HCT116 (cell line): Measurements from ENCODE around the gene SUGCT. TPM values are rescaled to one million over a fixed set of nuclear protein-coding genes. Genes with fewer than 3 reads are reported as not detected.

Experiments used
- ATAC-seq: fragments of 200-7000 bp; cut with Tn5 transposase; 2 replicates; pipeline ENCODE4 v1.9.1; 2020; ENCODE audit warnings: mild to moderate bottlenecking, moderate library complexity
- BruUV-seq: library from RNA; stranded (reverse); fragments of 400-500 nt; replicated peaks from 2 replicates; lab custom pipeline; 2021; lab: Mats Ljungman, UMichigan
- CTCF ChIA-PET: fragments of 300-600 bp; sonication (Branson Sonifier 250); formaldehyde crosslinking; loops from one replicate; lab custom pipeline; 2021; ENCODE audit warnings: antibody characterized with exemption; lab: Charles Lee
- POLR2A ChIA-PET: fragments of 300-600, 350-600 bp; sonication (Branson Sonifier 250); formaldehyde crosslinking; loops from one replicate; lab custom pipeline; 2021; ENCODE audit warnings: antibody characterized with exemption; lab: Charles Lee
- RAD21 ChIA-PET, 2 experiments: fragments of 300-600 bp; sonication (Branson Sonifier 250); formaldehyde crosslinking; loops; one replicate each; lab custom pipeline; 2023; ENCODE audit warnings: low total read pairs in 2 of 2; ENCODE audit not compliant: uncharacterized antibody in 2 of 2, unreplicated experiment in 2 of 2, low non-redundant PET in 1 of 2; lab: Charles Lee
- DNase-seq: peaks from one replicate; pipeline ENCODE4 v3.0.0-alpha.2; 2010; ENCODE audit warnings: low read depth, low spot score
- H2AFZ ChIP-seq: fragments of 200-600 bp; shearing (Covaris generic), sonication (generic); 2 replicates; pipeline ENCODE4 v1.6.1; 2017; ENCODE audit warnings: low read depth, mixed run types, mixed read lengths, antibody characterized with exemption, low read length; ENCODE audit not compliant: poor library complexity, severe bottlenecking
- H3K27ac ChIP-seq: 2 replicates; pipeline ENCODE4 v1.5.1; 2012; ENCODE audit warnings: low read depth, low read length
- H3K27me3 ChIP-seq: fragments of 200-600 bp; sonication (generic); 2 replicates; pipeline ENCODE4 v1.6.1; 2016; ENCODE audit warnings: mixed run types, low read length, mixed read lengths; ENCODE audit not compliant: insufficient read depth
- H3K36me3 ChIP-seq, 2 experiments: fragments of 200-500 bp in 1 of 2; fragments of 200-600 bp in 1 of 2; sonication (Bioruptor generic) in 1 of 2; sonication (generic) in 1 of 2; 2 replicates each; pipeline versions ENCODE4 v1.5.1 to v1.6.1; 2014 to 2016; ENCODE audit warnings: low read length in 2 of 2, inconsistent platforms in 1 of 2, mixed read lengths in 1 of 2, mixed run types in 1 of 2; ENCODE audit not compliant: insufficient read depth in 2 of 2, control insufficient read depth in 1 of 2
- H3K4me1 ChIP-seq, 2 experiments: fragments of 200-600 bp in 1 of 2; sonication (generic) in 1 of 2; 2 replicates each; pipeline versions ENCODE4 v1.5.1 to v1.6.1; 2012 to 2017; ENCODE audit warnings: low read length in 2 of 2, inconsistent platforms in 1 of 2, mild to moderate bottlenecking in 1 of 2, mixed read lengths in 1 of 2, mixed run types in 1 of 2, moderate library complexity in 1 of 2; ENCODE audit not compliant: insufficient read depth in 2 of 2, control insufficient read depth in 1 of 2
- H3K4me2 ChIP-seq: fragments of 200-600 bp; sonication (generic); 2 replicates; pipeline ENCODE4 v1.6.1; 2017; ENCODE audit warnings: mixed run types, low read length, mixed read lengths
- H3K4me3 ChIP-seq, 2 experiments: fragments of 200-600 bp in 1 of 2; sonication (generic) in 1 of 2; replicated peaks in 1 of 2; 2 replicates each; pipeline ENCODE4 v1.5.1; 2011 to 2016; ENCODE audit warnings: low read length in 2 of 2, control low read depth in 1 of 2, low read depth in 1 of 2, mild to moderate bottlenecking in 1 of 2, mixed read lengths in 1 of 2, mixed run types in 1 of 2
- H3K79me2 ChIP-seq: fragments of 200-600 bp; sonication (generic); 2 replicates; pipeline ENCODE4 v1.6.1; 2017; ENCODE audit warnings: mild to moderate bottlenecking, mixed run types, low read length, moderate library complexity, mixed read lengths; ENCODE audit not compliant: insufficient read depth
- H3K9ac ChIP-seq: fragments of 200-600 bp; sonication (generic); 2 replicates; pipeline ENCODE4 v1.6.1; 2016; ENCODE audit warnings: low read length, mixed read lengths
- H3K9me2 ChIP-seq: fragments of 200-600 bp; sonication (generic), shearing (Covaris generic); 2 replicates; pipeline ENCODE4 v1.6.1; 2017; ENCODE audit warnings: mixed run types, mild to moderate bottlenecking, moderate library complexity; ENCODE audit not compliant: insufficient read depth
- H3K9me3 ChIP-seq, 2 experiments: fragments of 200-500 bp in 1 of 2; fragments of 200-600 bp in 1 of 2; sonication (Bioruptor generic) in 1 of 2; sonication (generic) in 1 of 2; 2 replicates each; pipeline ENCODE4 v1.6.1; 2014 to 2017; ENCODE audit warnings: low read length in 2 of 2, mixed read lengths in 2 of 2, inconsistent platforms in 1 of 2, low read depth in 1 of 2, mild to moderate bottlenecking in 1 of 2, mixed run types in 1 of 2, moderate library complexity in 1 of 2; ENCODE audit not compliant: control insufficient read depth in 1 of 2, insufficient read depth in 1 of 2
- H4K20me1 ChIP-seq: fragments of 200-600 bp; sonication (generic), shearing (Covaris generic); 2 replicates; pipeline ENCODE4 v1.6.1; 2017; ENCODE audit warnings: mixed run types, mild to moderate bottlenecking, moderate library complexity; ENCODE audit not compliant: insufficient read depth
- CBX3 ChIP-seq: IDR thresholded peaks from 2 replicates; pipeline ENCODE4 v1.6.1; 2012; ENCODE audit warnings: low read depth
- CEBPB ChIP-seq: IDR thresholded peaks from 2 replicates; pipeline ENCODE4 v1.6.1; 2012; ENCODE audit warnings: low read depth
- ELF1 ChIP-seq: IDR thresholded peaks from 2 replicates; pipeline ENCODE4 v1.6.1; 2012; ENCODE audit warnings: low read depth, borderline replicate concordance
- EZH2phosphoT487 ChIP-seq: fragments of 200-600 bp; IDR thresholded peaks from 2 replicates; pipeline ENCODE4 v1.6.1; 2018; ENCODE audit warnings: antibody characterized with exemption, borderline replicate concordance
- JUND ChIP-seq: IDR thresholded peaks from 2 replicates; pipeline ENCODE4 v1.6.1; 2012
- POLR2A ChIP-seq: IDR thresholded peaks from 2 replicates; pipeline ENCODE4 v1.7.0; 2011; ENCODE audit warnings: borderline replicate concordance; ENCODE audit not compliant: insufficient read depth, insufficient read length; ENCODE audit errors: extremely low read depth
- SIN3A ChIP-seq: IDR thresholded peaks from 2 replicates; pipeline ENCODE4 v1.6.1; 2012; ENCODE audit warnings: low read depth
- SP1 ChIP-seq: IDR thresholded peaks from 2 replicates; pipeline ENCODE4 v1.6.1; 2012; ENCODE audit warnings: low read depth
- SRF ChIP-seq: IDR thresholded peaks from 2 replicates; pipeline ENCODE4 v1.6.1; 2012; ENCODE audit warnings: low read depth
- YY1 ChIP-seq: IDR thresholded peaks from 2 replicates; pipeline ENCODE4 v1.6.1; 2011; ENCODE audit warnings: low read length, low read depth, moderate library complexity, mild to moderate bottlenecking; ENCODE audit not compliant: insufficient replicate concordance; ENCODE audit errors: extremely low read depth
- ZFX ChIP-seq: fragments of 450-650 bp; IDR thresholded peaks from 2 replicates; pipeline ENCODE4 v1.6.1; 2017
- intact Hi-C: fragments of 100-400 bp; cut with micrococcal nuclease; formaldehyde crosslinking; loops from 2 replicates; pipeline ENCODE4 v1.10.0; 2022
- total RNA-seq: library from RNA; stranded (reverse); gene quantifications from one replicate; pipeline ENCODE4 v1.2.1, GENCODE V29; 2021; ENCODE audit not compliant: unreplicated experiment
- TF ChIP-seq, protein P1 (sequence below): IDR thresholded peaks from 2 replicates; pipeline ENCODE4 v1.6.1; 2012
- TF ChIP-seq, protein P2 (sequence below): IDR thresholded peaks from 2 replicates; pipeline ENCODE4 v1.6.1; 2012
- TF ChIP-seq, protein P3 (sequence below): IDR thresholded peaks from 2 replicates; pipeline ENCODE4 v1.6.1; 2012; ENCODE audit warnings: low read depth

Gene SUGCT
- total RNA-seq, 1 experiment from 2014 or later: 4.4 TPM

DNA sequence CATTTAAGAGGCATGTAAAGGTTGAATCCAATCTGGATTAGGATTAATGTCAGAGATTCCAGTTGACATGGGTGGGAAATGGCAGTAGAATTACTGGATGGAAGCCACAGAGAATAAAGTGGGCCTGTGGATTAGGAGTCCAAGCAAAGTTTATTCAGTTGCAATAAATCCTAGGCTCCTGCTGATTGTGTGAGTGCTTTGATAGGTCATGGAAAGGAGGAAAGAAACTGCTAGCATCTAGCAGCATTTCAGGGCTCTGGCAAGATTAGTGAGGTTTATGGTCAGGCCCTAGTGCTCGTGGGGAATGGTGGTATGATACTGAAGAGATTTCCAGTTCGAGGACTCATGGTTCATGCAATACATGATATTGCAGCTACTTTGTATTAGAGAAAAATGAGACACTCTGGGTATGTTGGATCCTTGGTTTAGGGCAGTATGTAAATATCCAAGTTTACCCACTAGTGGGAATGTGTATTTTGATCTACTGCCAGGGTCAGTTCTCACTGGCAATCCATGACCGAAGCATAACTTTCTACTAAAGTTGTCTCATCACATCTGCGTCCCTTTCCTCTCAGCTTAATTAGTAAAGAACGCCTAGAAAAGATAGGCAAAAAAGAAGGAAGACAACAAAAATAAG is 235.0 kb downstream of the SUGCT start:
- no peaks in the 10 kb centered on the region for H4K20me1 ChIP-seq
- no peaks in the 10 kb centered on the region for H3K9me3 ChIP-seq
- no peaks in the 10 kb centered on the region for H3K27me3 ChIP-seq
- ATAC-seq (no peak), DNase-seq (no peak)
- CTCF ChIA-PET: no interaction called here
- POLR2A ChIA-PET: no interaction called here
- no peaks in the 10 kb centered on the region for H3K36me3 ChIP-seq
- no peak for TF ChIP-seq SIN3A
- TF ChIP-seq ZFX: no peak
- TF ChIP-seq, protein P1, sequence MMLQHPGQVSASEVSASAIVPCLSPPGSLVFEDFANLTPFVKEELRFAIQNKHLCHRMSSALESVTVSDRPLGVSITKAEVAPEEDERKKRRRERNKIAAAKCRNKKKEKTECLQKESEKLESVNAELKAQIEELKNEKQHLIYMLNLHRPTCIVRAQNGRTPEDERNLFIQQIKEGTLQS: no peak
- no peak for TF ChIP-seq EZH2phosphoT487
- TF ChIP-seq, protein P2, sequence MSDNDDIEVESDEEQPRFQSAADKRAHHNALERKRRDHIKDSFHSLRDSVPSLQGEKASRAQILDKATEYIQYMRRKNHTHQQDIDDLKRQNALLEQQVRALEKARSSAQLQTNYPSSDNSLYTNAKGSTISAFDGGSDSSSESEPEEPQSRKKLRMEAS: no peak
- H3K4me1 ChIP-seq: no peaks in the 10 kb centered on the region
- H2AFZ ChIP-seq: no peak overlapping the region
- no peak overlapping the region for H3K9ac ChIP-seq
- no TSS peak for BruUV-seq
- no peak overlapping the region for H3K4me3 ChIP-seq
- H3K4me2 ChIP-seq: no peak overlapping the region
- RAD21 ChIA-PET: no interaction called here
- no peaks in the 10 kb centered on the region for H3K9me2 ChIP-seq
- no peaks in the 10 kb centered on the region for H3K79me2 ChIP-seq
- H3K27ac ChIP-seq: no peak overlapping the region
- intact Hi-C loops: no loop called here

- Histone ChIP-seq H3K79me2 (no peaks in the 10 kb centered on the region), H2AFZ (no peak overlapping the region), H3K9me3 (no peaks in the 10 kb centered on the region), H3K4me3 (no peak overlapping the region), H3K27ac (no peak overlapping the region), H4K20me1 (no peaks in the 10 kb centered on the region), H3K9me2 (no peaks in the 10 kb centered on the region), H3K4me2 (no peak overlapping the region), H3K4me1 (no peaks in the 10 kb centered on the region), H3K9ac (no peak overlapping the region), H3K36me3 (no peaks in the 10 kb centered on the region), H3K27me3 (no peaks in the 10 kb centered on the region)
- ChIA-PET POLR2A (no interaction called here), CTCF (no interaction called here), RAD21 (no interaction called here)
- BruUV-seq: no TSS peak
- no peak for DNase-seq
- intact Hi-C loops: no loop called here
- no peak for ATAC-seq
- TF ChIP-seq EZH2phosphoT487 (no peak), ELF1 (no peak), SRF (no peak), JUND (no peak), POLR2A (no peak), YY1 (no peak), CEBPB (no peak), SP1 (no peak), CBX3 (no peak), ZFX (no peak)
- TF ChIP-seq, protein P2: no peak
- TF ChIP-seq, protein P3, sequence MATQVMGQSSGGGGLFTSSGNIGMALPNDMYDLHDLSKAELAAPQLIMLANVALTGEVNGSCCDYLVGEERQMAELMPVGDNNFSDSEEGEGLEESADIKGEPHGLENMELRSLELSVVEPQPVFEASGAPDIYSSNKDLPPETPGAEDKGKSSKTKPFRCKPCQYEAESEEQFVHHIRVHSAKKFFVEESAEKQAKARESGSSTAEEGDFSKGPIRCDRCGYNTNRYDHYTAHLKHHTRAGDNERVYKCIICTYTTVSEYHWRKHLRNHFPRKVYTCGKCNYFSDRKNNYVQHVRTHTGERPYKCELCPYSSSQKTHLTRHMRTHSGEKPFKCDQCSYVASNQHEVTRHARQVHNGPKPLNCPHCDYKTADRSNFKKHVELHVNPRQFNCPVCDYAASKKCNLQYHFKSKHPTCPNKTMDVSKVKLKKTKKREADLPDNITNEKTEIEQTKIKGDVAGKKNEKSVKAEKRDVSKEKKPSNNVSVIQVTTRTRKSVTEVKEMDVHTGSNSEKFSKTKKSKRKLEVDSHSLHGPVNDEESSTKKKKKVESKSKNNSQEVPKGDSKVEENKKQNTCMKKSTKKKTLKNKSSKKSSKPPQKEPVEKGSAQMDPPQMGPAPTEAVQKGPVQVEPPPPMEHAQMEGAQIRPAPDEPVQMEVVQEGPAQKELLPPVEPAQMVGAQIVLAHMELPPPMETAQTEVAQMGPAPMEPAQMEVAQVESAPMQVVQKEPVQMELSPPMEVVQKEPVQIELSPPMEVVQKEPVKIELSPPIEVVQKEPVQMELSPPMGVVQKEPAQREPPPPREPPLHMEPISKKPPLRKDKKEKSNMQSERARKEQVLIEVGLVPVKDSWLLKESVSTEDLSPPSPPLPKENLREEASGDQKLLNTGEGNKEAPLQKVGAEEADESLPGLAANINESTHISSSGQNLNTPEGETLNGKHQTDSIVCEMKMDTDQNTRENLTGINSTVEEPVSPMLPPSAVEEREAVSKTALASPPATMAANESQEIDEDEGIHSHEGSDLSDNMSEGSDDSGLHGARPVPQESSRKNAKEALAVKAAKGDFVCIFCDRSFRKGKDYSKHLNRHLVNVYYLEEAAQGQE: no peak
Observed at GRCh38 chr7:40371806-40372440, 237.1 kb downstream of the SUGCT start.
